ENCODE results near the gene SEZ6L.

DNA sequence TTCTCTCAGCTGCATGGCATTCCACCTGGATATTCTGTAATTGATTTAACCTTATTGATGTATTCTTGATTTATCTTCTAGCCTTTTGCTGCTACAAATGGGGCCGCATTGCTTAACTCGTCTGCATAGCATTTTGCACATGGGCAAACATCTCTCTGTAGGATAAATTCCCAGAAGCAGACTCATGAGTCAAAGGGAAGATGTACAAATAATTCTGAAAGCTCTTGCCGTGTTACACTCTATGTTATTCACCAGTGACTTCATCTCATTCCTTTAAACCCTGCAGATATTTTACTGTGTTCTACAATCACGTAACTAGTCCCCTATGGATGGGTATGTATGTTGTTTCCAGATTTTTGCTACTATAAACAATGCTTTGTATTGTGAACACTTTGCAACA, 112.7 kb downstream of the SEZ6L start:
- TF ChIP-seq, protein P1, sequence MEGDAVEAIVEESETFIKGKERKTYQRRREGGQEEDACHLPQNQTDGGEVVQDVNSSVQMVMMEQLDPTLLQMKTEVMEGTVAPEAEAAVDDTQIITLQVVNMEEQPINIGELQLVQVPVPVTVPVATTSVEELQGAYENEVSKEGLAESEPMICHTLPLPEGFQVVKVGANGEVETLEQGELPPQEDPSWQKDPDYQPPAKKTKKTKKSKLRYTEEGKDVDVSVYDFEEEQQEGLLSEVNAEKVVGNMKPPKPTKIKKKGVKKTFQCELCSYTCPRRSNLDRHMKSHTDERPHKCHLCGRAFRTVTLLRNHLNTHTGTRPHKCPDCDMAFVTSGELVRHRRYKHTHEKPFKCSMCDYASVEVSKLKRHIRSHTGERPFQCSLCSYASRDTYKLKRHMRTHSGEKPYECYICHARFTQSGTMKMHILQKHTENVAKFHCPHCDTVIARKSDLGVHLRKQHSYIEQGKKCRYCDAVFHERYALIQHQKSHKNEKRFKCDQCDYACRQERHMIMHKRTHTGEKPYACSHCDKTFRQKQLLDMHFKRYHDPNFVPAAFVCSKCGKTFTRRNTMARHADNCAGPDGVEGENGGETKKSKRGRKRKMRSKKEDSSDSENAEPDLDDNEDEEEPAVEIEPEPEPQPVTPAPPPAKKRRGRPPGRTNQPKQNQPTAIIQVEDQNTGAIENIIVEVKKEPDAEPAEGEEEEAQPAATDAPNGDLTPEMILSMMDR (IDR thresholded peaks at IDR 0.05) = no peak
- no peak for TF ChIP-seq POLR2A (IDR thresholded peaks at IDR 0.05)
